Ectodermal cell (in vitro differentiated cells): ENCODE measurements around the gene YWHAE.
"Not testable (repeated sequence)": the region's sequence is repeated elsewhere in the genome, so short reads cannot be mapped to it uniquely, and the experiment has no call there.

Experiments used
- H3K27ac ChIP-seq: 2 replicates; pipeline ENCODE4 v1.7.0; 2013; ENCODE audit warnings: mild to moderate bottlenecking, low read depth, low read length; ENCODE audit not compliant: insufficient read depth, poor library complexity, severe bottlenecking
- H3K27me3 ChIP-seq: 2 replicates; pipeline ENCODE4 v1.7.0; 2013; ENCODE audit warnings: mild to moderate bottlenecking, low read length; ENCODE audit not compliant: insufficient read depth, control insufficient read depth, poor library complexity, severe bottlenecking
- H3K36me3 ChIP-seq: one replicate; pipeline ENCODE4 v1.7.0; 2013; ENCODE audit warnings: low read length; ENCODE audit not compliant: control insufficient read depth, insufficient read depth
- H3K4me1 ChIP-seq: one replicate; pipeline ENCODE4 v1.7.0; 2013; ENCODE audit warnings: low read length; ENCODE audit not compliant: control insufficient read depth, insufficient read depth
- H3K4me3 ChIP-seq: 2 replicates; pipeline ENCODE4 v1.7.0; 2013; ENCODE audit warnings: low read depth, low read length, control low read depth; ENCODE audit not compliant: insufficient read depth
- H3K9me3 ChIP-seq: 2 replicates; pipeline ENCODE4 v1.7.0; 2013; ENCODE audit warnings: mild to moderate bottlenecking, low read length, moderate library complexity; ENCODE audit not compliant: control insufficient read depth
- WGBS, 2 experiments: methylation state at CpG; one replicate each; pipeline ENCODE4 v1.1.7; 2013; ENCODE audit warnings: missing lambda C conversion rate in 2 of 2; 5-methylcytosine and 5-hydroxymethylcytosine counted together

The YWHAE gene

DNA sequence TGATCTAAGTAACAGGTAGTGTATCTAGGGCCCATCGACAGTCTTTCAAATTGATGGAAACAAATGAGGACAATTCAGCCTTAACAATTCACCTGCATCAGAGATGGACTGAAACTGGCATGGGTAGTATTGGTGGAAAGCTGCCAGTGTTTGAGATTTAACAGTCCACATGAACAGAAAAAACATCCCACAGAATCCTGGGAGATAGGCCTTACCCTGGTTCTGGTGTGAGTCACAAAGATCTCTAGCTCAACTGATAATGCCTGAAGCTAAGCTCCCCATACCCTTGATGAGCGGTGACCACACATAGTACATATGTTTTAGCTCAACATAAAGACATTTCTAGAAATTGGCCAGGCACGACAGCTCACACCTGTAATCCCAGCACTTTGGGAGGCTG lies 34.1 kb upstream of the YWHAE start:
- no peak overlapping the region for H3K27ac ChIP-seq
- no peaks in the 10 kb centered on the region for H3K4me1 ChIP-seq
- peaks cover 22% of the 10 kb centered on the region for H3K36me3 ChIP-seq
- no peaks in the 10 kb centered on the region for H3K9me3 ChIP-seq
- 95 to 97% methylated on average over 3 of the region's 3 CpGs for WGBS, 2 experiments
- H3K4me3 ChIP-seq, result no peak overlapping the region
- H3K27me3 ChIP-seq, result no peaks in the 10 kb centered on the region

DNA sequence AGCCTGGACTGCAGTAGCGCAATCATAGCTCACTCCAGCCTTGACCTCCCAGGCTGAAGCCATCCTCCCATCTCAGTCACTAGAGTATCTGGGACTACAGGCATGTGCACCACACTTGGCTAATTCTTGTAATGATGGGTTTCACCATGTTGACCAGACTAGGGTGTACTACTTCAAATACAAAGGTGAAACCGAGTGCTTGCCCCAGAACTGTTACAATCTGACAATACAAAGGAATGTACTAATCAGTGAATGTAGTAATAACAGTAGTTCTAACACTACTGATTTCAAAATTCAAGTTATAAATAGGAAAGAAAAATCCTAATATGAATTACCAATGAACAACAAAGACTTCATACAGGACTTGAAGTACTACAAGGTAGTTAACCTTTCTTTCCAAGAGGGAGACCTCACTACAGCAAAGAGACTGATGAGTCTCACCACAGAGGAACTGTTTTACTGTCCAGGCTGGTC lies 31.6 kb upstream of the YWHAE start:
- no peak overlapping the region for H3K27ac ChIP-seq
- no peaks in the 10 kb centered on the region for H3K27me3 ChIP-seq
- H3K4me3 ChIP-seq, result no peak overlapping the region
- H3K9me3 ChIP-seq, result no peaks in the 10 kb centered on the region
- 99 to 100% methylated on average over 1 to 2 of the region's 2 CpGs for WGBS, 2 experiments
- no peaks in the 10 kb centered on the region for H3K4me1 ChIP-seq
- H3K36me3 ChIP-seq, result peaks cover 24% of the 10 kb centered on the region

DNA sequence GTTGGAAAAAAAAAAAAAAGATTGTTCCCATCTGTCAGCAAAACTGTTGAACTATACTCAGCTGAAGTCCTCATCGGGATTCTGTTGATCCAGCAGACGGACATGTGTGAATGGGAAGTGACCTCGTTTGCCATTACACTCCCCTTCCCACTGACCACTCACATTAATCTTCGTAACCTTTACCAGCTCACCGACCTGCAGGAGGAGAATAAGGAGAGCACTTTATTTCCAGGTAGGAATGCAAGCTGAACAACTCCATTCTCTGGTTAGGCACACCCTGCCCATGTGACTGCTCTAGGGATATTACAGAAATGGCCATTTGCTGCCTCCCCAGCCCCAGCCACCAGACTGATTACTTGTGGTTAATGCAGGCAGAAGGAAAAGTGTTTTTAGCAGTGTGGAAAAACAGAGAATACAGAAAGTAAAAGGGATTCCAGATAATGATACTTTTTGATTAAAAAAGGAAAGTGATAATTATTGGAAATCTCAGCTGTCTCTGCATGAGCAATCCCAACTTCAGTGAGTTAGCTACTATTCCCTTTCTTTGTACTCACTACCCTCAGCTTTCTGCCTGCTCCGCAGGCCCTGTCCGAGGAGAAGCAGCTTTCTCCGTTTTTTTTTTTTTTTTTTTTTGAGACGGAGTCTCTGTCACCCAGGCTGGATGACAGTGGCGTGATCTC lies 23.6 kb upstream of the YWHAE start:
- H3K9me3 ChIP-seq, result no peaks in the 10 kb centered on the region
- peaks cover 32% of the 10 kb centered on the region for H3K36me3 ChIP-seq
- H3K27ac ChIP-seq, result no peak overlapping the region
- no peaks in the 10 kb centered on the region for H3K27me3 ChIP-seq
- no peak overlapping the region for H3K4me3 ChIP-seq
- WGBS, 2 experiments, result 93 to 94% methylated on average over 10 of the region's 10 CpGs
- H3K4me1 ChIP-seq, result no peaks in the 10 kb centered on the region

DNA sequence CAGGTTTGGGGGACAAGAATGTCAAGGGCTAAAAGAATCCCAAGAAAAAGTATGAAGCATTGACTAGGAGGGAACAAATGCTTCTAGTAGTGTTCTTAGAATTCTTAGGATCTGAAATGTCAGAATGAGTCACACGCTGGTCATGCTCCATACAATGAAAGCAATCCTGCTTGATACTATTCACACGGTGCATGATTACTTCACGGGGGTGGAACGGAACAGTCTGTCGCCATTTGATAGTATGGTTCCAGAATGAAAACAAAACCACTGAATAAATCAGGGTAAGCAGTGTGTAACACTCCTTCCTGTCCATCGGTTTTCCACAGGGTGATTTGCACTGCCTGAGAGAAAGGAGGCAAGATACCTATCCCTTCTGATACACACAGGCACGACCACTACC lies 22.9 kb upstream of the YWHAE start:
- Histone ChIP-seq H3K27ac (no peak overlapping the region), H3K27me3 (no peaks in the 10 kb centered on the region), H3K4me3 (no peak overlapping the region), H3K36me3 (peaks cover 32% of the 10 kb centered on the region), H3K4me1 (no peaks in the 10 kb centered on the region), H3K9me3 (no peaks in the 10 kb centered on the region)
- WGBS, 2 experiments, result 97 to 99% methylated on average over 7 of the region's 7 CpGs

DNA sequence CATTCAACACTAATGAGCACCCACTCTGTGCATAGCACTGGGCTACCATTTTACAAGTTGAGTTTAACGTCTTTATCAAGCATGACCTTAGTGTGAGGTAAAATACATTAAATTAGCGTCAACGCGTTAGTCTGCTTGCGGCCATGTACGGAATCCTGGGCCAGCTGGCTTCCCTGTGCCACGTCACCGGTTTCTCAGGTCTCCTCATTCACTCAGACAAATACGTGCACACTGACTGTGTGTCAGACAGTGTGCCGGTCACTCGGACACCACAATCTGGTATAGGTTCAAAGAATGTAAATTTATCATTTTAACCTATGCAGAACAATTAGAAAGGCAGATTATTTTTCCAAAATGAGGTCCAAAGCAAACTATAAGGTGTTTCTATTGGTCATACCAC lies 21.4 kb upstream of the YWHAE start:
- Histone ChIP-seq H3K27ac (no peak overlapping the region), H3K9me3 (no peaks in the 10 kb centered on the region), H3K27me3 (no peaks in the 10 kb centered on the region), H3K36me3 (peaks cover 30% of the 10 kb centered on the region), H3K4me3 (no peak overlapping the region), H3K4me1 (no peaks in the 10 kb centered on the region)
- 96 to 98% methylated on average over 9 to 11 of the region's 11 CpGs for WGBS, 2 experiments

DNA sequence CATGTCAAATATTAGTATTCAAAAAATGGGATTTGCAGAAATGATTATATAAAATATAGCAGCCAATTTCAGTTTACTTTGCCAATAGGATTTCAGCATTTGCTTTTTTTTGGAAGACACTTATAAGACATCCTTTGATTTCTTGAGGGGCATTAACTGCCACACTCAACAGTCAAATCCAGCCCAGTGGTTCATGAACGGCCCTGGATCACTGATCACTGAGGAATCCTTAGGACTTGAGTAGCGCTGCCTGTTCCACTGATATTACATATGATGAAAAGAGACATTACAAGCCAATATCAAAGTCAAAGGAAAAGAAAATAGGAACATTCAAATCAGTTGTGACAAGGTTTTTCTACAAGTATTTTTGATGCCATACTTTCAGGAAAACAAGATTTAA lies 21.0 kb upstream of the YWHAE start:
- 93 to 98% methylated on average over 2 of the region's 2 CpGs for WGBS, 2 experiments
- Histone ChIP-seq H3K9me3 (no peaks in the 10 kb centered on the region), H3K27ac (no peak overlapping the region), H3K27me3 (no peaks in the 10 kb centered on the region), H3K4me1 (no peaks in the 10 kb centered on the region), H3K4me3 (no peak overlapping the region), H3K36me3 (peaks cover 30% of the 10 kb centered on the region)

DNA sequence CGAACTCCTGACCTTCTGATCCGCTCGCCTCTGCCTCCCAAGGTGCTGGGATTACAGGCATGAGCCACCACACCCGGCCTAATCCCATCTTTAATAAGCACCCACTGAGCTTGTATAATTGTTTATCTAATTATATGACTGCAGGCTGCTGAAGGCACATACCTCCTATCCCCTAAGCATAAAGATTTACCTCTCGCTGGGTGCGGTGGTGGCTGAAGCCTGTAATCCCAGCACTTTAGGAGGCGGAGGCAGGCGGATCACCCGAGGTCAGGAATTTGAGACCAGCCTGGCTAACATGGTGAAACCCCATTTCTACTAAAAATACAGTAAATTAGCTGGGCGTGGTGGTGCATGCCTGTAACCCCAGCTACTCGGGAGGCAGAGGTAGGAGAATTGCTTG lies 20.1 kb upstream of the YWHAE start:
- no peak overlapping the region for H3K4me3 ChIP-seq
- H3K27ac ChIP-seq, result no peak overlapping the region
- H3K9me3 ChIP-seq, result no peaks in the 10 kb centered on the region
- H3K27me3 ChIP-seq, result no peaks in the 10 kb centered on the region
- WGBS, 2 experiments, result 94% methylated on average over 10 to 11 of the region's 11 CpGs
- H3K36me3 ChIP-seq, result peaks cover 30% of the 10 kb centered on the region
- no peaks in the 10 kb centered on the region for H3K4me1 ChIP-seq

DNA sequence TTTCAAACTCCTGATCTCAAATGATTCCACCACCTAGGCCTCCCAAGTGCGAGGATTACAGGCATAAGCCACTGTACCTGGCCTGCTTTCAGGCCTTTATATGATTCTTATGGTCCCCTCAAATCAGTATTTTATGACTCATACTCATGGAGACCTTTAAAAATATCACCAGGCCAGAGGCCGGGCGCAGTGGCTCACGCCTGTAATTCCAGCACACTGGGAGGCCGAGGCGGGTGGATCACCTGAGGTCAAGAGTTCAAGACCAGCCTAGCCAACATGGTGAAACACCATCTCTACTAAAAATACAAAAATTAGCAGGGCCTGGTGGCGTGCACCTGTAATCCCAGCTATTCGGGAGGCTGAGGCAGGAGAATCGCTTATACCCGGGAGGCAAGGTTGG lies 18.5 kb upstream of the YWHAE start:
- not testable (repeated sequence) for H3K27ac ChIP-seq, H3K27me3 ChIP-seq, H3K4me1 ChIP-seq, H3K9me3 ChIP-seq, H3K4me3 ChIP-seq
- H3K36me3 ChIP-seq, result peaks cover 24% of the 10 kb centered on the region
- 93 to 96% methylated on average over 10 of the region's 10 CpGs for WGBS, 2 experiments

DNA sequence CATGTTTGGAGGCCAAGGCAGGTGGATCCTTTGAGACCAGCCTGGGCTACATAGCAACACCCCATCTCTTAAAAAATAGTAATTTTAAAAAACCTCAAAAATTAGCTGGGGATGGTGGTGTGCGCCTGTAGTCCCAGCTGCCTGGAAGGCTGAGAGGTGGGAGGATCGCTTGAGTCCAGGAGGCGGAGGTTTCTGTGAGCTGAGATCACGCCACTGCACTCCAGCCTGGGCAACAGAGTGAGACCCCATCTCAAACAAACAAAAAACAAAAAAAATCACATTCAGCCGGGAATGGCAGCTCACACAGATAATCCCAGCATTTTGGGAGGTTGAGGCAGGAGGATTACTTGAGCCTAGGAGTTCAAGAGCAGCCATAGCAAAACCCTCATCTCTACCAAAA lies 16.4 kb upstream of the YWHAE start:
- H3K4me3 ChIP-seq, result no peak overlapping the region
- H3K36me3 ChIP-seq, result peaks cover 5% of the 10 kb centered on the region
- H3K27ac ChIP-seq, result no peak overlapping the region
- 97% methylated on average over 5 of the region's 5 CpGs for WGBS, 2 experiments
- no peaks in the 10 kb centered on the region for H3K27me3 ChIP-seq
- no peaks in the 10 kb centered on the region for H3K9me3 ChIP-seq
- no peaks in the 10 kb centered on the region for H3K4me1 ChIP-seq

DNA sequence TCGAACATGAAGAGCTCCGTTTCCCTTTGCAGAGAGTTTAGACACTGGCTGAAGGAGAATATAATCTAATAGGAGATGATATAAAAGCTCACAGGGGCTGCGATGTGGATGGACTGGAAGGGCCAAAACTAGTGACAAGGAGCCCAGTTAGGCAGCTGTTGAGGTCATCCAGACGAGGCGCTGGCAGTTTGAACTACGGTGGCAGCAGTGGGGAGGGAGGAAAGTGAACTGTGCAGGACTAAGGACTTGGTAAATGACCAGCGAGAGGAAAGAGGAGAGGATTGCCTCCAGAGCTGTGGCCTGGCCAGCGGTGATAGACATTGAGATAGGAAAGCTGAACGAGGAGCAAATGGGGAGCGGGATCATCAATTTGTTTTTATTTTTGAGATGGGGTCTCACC lies 14.6 kb upstream of the YWHAE start:
- H3K27ac ChIP-seq, result no peak overlapping the region
- no peak overlapping the region for H3K4me3 ChIP-seq
- H3K36me3 ChIP-seq, result no peaks in the 10 kb centered on the region
- H3K27me3 ChIP-seq, result no peaks in the 10 kb centered on the region
- WGBS, 2 experiments, result 89% methylated on average over 10 of the region's 10 CpGs
- H3K4me1 ChIP-seq, result no peaks in the 10 kb centered on the region
- no peaks in the 10 kb centered on the region for H3K9me3 ChIP-seq
